Endothelial cell of umbilical vein (primary cell): Measurements from ENCODE around the gene SKIC8. TPM values are rescaled to one million over a fixed set of nuclear protein-coding genes. Genes with fewer than 3 reads are reported as not detected.

ENCODE experiments used
- BruUV-seq: library from RNA; stranded (reverse); fragments of 400-500 nt; replicated peaks from 2 replicates; lab custom pipeline; 2021; lab: Mats Ljungman, UMichigan
- CTCF ChIA-PET: fragments of 300-600, 350-600 bp; sonication (Branson Sonifier 250); formaldehyde crosslinking; loops from one replicate; lab custom pipeline; 2021; ENCODE audit warnings: antibody characterized with exemption, inconsistent platforms; lab: Charles Lee
- POLR2A ChIA-PET: fragments of 300-600, 350-600 bp; sonication (Branson Sonifier 250); formaldehyde crosslinking; loops from one replicate; lab custom pipeline; 2021; ENCODE audit warnings: antibody characterized with exemption, inconsistent platforms; lab: Charles Lee
- DNase-seq: peaks from one replicate; pipeline ENCODE4 v3.0.0-alpha.2; 2011; ENCODE audit warnings: low read depth, low spot score
- FAIRE-seq: peaks from 2 replicates; lab custom pipeline; 2011; peaks lifted over from hg19 to GRCh38; lab: Jason Lieb, UNC
- H2AFZ ChIP-seq: 2 replicates; pipeline ENCODE4 v1.6.0; 2012; ENCODE audit warnings: low read depth, low read length, control low read depth, inconsistent platforms
- H3K27ac ChIP-seq: 2 replicates; pipeline ENCODE4 v1.5.1; 2011; ENCODE audit warnings: low read depth, mild to moderate bottlenecking, control low read depth, low read length, moderate library complexity; ENCODE audit not compliant: insufficient read depth
- H3K27me3 ChIP-seq, 2 experiments: 2 replicates each; pipeline versions ENCODE4 v1.6.0 to v1.6.1; 2011; ENCODE audit warnings: low read length in 2 of 2, mixed read lengths in 1 of 2; ENCODE audit not compliant: control insufficient read depth in 2 of 2, insufficient read depth in 2 of 2
- H3K36me3 ChIP-seq, 2 experiments: 2 replicates in 1 of 2; 3 replicates in 1 of 2; pipeline ENCODE4 v1.5.1; 2011; ENCODE audit warnings: low read length in 2 of 2, mild to moderate bottlenecking in 1 of 2, moderate library complexity in 1 of 2; ENCODE audit not compliant: control insufficient read depth in 2 of 2, insufficient read depth in 2 of 2; ENCODE audit errors: extremely low read depth in 1 of 2
- H3K4me1 ChIP-seq: 3 replicates; pipeline ENCODE4 v1.5.1; 2011; ENCODE audit warnings: mild to moderate bottlenecking, low read length; ENCODE audit not compliant: control insufficient read depth, insufficient read depth; ENCODE audit errors: extremely low read depth
- H3K4me2 ChIP-seq: 2 replicates; pipeline ENCODE4 v1.6.1; 2011; ENCODE audit warnings: low read length, control low read depth, mixed read lengths; ENCODE audit not compliant: insufficient read depth
- H3K4me3 ChIP-seq, 3 experiments: fragments of 200-600 bp in 1 of 3; sonication (generic), shearing (Covaris generic) in 1 of 3; replicated peaks in 1 of 3; 2 replicates each; pipeline ENCODE4 v1.5.1; 2011 to 2016; ENCODE audit warnings: control low read depth in 3 of 3, low read length in 3 of 3, mild to moderate bottlenecking in 2 of 3, inconsistent platforms in 1 of 3, low read depth in 1 of 3, moderate library complexity in 1 of 3; ENCODE audit not compliant: insufficient read depth in 1 of 3
- H3K79me2 ChIP-seq: 2 replicates; pipeline ENCODE4 v1.6.0; 2012; ENCODE audit warnings: low read length, inconsistent platforms; ENCODE audit not compliant: control insufficient read depth, insufficient read depth
- H3K9ac ChIP-seq: replicated peaks from 2 replicates; pipeline ENCODE3; 2011; ENCODE audit warnings: low read length, control low read depth; ENCODE audit not compliant: insufficient read depth; ENCODE audit errors: extremely low read depth
- H3K9me1 ChIP-seq: replicated peaks from 3 replicates; pipeline ENCODE4 v1.6.0; 2011; ENCODE audit warnings: mild to moderate bottlenecking, low read length; ENCODE audit not compliant: control insufficient read depth, insufficient read depth; ENCODE audit errors: extremely low read depth
- H3K9me3 ChIP-seq: replicated peaks from 2 replicates; pipeline ENCODE4 v1.5.1; 2012; ENCODE audit warnings: low read length, inconsistent platforms; ENCODE audit not compliant: control insufficient read depth, insufficient read depth
- H4K20me1 ChIP-seq: replicated peaks from 2 replicates; pipeline ENCODE3; 2011; ENCODE audit warnings: mild to moderate bottlenecking, low read length; ENCODE audit not compliant: control insufficient read depth, insufficient read depth; ENCODE audit errors: extremely low read depth
- EZH2 ChIP-seq: IDR thresholded peaks from 2 replicates; pipeline ENCODE4 v1.6.1; 2012; ENCODE audit warnings: borderline replicate concordance, low read depth, mild to moderate bottlenecking, moderate library complexity, low read length, inconsistent platforms; ENCODE audit not compliant: severe bottlenecking
- FOS ChIP-seq: IDR thresholded peaks from 2 replicates; pipeline ENCODE4 v1.6.1; 2011; ENCODE audit warnings: mild to moderate bottlenecking, low read length, moderate library complexity, borderline replicate concordance; ENCODE audit not compliant: insufficient read depth
- GATA2 ChIP-seq: IDR thresholded peaks from 2 replicates; pipeline ENCODE4 v1.7.0; 2011; ENCODE audit warnings: low read depth, mild to moderate bottlenecking, moderate library complexity, mixed read lengths, low read length; ENCODE audit not compliant: insufficient read length, insufficient read depth
- JUN ChIP-seq: IDR thresholded peaks from 2 replicates; pipeline ENCODE4 v1.6.1; 2011; ENCODE audit warnings: borderline replicate concordance, low read depth; ENCODE audit not compliant: insufficient read length, insufficient read depth
- MAX ChIP-seq: IDR thresholded peaks from 2 replicates; pipeline ENCODE4 v1.6.1; 2011; ENCODE audit not compliant: insufficient read depth, insufficient read length
- MYC ChIP-seq: IDR thresholded peaks from one replicate; pipeline ENCODE4 v1.6.1; 2011; ENCODE audit warnings: mild to moderate bottlenecking, low read depth, low read length
- POLR2A ChIP-seq: IDR thresholded peaks from 2 replicates; pipeline ENCODE4 v1.6.1; 2012; ENCODE audit warnings: low read depth, mild to moderate bottlenecking, control low read depth, low read length
- POLR2AphosphoS5 ChIP-seq: IDR thresholded peaks from 2 replicates; pipeline ENCODE4 v1.6.1; 2012; ENCODE audit warnings: low read depth, mild to moderate bottlenecking, control low read depth, low read length, moderate library complexity; ENCODE audit not compliant: insufficient read depth
- dilution Hi-C: fragments of 300-500 bp; cut with MboI; formaldehyde crosslinking; loops from one replicate; pipeline ENCODE4 v1.15.0; 2019; ENCODE audit warnings: low sequenced_read_pairs; ENCODE audit not compliant: extremely low pct_ligation_motif_present
- intact Hi-C: fragments of 100-400 bp; cut with micrococcal nuclease; formaldehyde crosslinking; loops from one replicate; pipeline ENCODE4 v1.10.0; 2022
- polyA plus RNA-seq, 4 experiments: library from polyadenylated mRNA; depleted of rRNA in 3 of 4; stranded (reverse) in 3 of 4; unstranded in 1 of 4; fragments of >200 nt; gene quantifications; 2 replicates each; pipeline versions ENCODE4 v1.2.1 to v1.2.3, GENCODE V29; 2011 to 2012; ENCODE audit warnings: missing spikeins in 1 of 4
- total RNA-seq: library from RNA; stranded (reverse); gene quantifications from 2 replicates; pipeline ENCODE4 v1.2.3, GENCODE V29; 2021
- TF ChIP-seq, protein P1 (sequence below), 2 donors: IDR thresholded peaks; 1 replicate in 1 of 2; 2 replicates in 1 of 2; pipeline ENCODE4 v1.5.1; 2011; ENCODE audit warnings: low read length in 2 of 2, mild to moderate bottlenecking in 2 of 2, moderate library complexity in 2 of 2, control low read depth in 1 of 2, inconsistent platforms in 1 of 2, low read depth in 1 of 2; ENCODE audit not compliant: insufficient read depth in 1 of 2; ENCODE audit errors: extremely low read depth in 1 of 2

SKIC8 gene
- total and polyA plus RNA-seq, 2 donors (not counting 3 experiments of a cell fraction or from before 2014, with no cell fraction given): 49.7 to 95.0 TPM

GRCh38 chr15:78284758-78285157 lies 14.7 kb downstream of the SKIC8 start:
- ChIA-PET POLR2A (no interaction called here), CTCF (interaction anchor here (1.0 kb wide), 2 partner anchors 13 to 24 kb away, joined by 3 read pairs; no protein-coding TSS in a partner anchor)
- TF ChIP-seq MYC (no peak), GATA2 (no peak), JUN (no peak), EZH2 (no peak), MAX (no peak), FOS (no peak), POLR2AphosphoS5 (no peak), POLR2A (no peak)
- TF ChIP-seq, protein P1, sequence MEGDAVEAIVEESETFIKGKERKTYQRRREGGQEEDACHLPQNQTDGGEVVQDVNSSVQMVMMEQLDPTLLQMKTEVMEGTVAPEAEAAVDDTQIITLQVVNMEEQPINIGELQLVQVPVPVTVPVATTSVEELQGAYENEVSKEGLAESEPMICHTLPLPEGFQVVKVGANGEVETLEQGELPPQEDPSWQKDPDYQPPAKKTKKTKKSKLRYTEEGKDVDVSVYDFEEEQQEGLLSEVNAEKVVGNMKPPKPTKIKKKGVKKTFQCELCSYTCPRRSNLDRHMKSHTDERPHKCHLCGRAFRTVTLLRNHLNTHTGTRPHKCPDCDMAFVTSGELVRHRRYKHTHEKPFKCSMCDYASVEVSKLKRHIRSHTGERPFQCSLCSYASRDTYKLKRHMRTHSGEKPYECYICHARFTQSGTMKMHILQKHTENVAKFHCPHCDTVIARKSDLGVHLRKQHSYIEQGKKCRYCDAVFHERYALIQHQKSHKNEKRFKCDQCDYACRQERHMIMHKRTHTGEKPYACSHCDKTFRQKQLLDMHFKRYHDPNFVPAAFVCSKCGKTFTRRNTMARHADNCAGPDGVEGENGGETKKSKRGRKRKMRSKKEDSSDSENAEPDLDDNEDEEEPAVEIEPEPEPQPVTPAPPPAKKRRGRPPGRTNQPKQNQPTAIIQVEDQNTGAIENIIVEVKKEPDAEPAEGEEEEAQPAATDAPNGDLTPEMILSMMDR (IDR thresholded peaks at IDR 0.05; ENCODE audit: extremely low read depth in 1 of 2, insufficient read depth in 1 of 2, low read depth in 1 of 2, low read length in 2 of 2): no peak
- no peak for FAIRE-seq
- dilution Hi-C loops (no loop called here), intact Hi-C loops (no loop called here)
- no peak for DNase-seq
- no TSS peak for BruUV-seq
- no peaks in the 10 kb centered on the region for H3K79me2 ChIP-seq
- no peak overlapping the region for H2AFZ ChIP-seq
- no peaks in the 10 kb centered on the region for H4K20me1 ChIP-seq
- no peaks in the 10 kb centered on the region for H3K4me1 ChIP-seq
- no peak overlapping the region for H3K27ac ChIP-seq
- H3K27me3 ChIP-seq: no peaks in the 10 kb centered on the region
- no peak overlapping the region for H3K4me3 ChIP-seq
- no peak overlapping the region for H3K4me2 ChIP-seq
- H3K9ac ChIP-seq: no peak overlapping the region
- no peaks in the 10 kb centered on the region for H3K9me1 ChIP-seq
- no peaks in the 10 kb centered on the region for H3K9me3 ChIP-seq
- peaks cover 3 to 22% of the 10 kb centered on the region in 2 experiments for H3K36me3 ChIP-seq
